T1000 (cell line): ENCODE measurements around the gene NT5C3A.
"Not testable (repeated sequence)": the region's sequence is repeated elsewhere in the genome, so short reads cannot be mapped to it uniquely, and the experiment has no call there.

Source experiments
- DNase-seq: peaks from one replicate; lab custom pipeline; 2025; ENCODE audit warnings: mixed read lengths; lab: John Stamatoyannopoulos, UW

Gene NT5C3A

GRCh38 chr7:33041631-33042428, 20.7 kb downstream of the NT5C3A start:
- no peak for DNase-seq

DNA sequence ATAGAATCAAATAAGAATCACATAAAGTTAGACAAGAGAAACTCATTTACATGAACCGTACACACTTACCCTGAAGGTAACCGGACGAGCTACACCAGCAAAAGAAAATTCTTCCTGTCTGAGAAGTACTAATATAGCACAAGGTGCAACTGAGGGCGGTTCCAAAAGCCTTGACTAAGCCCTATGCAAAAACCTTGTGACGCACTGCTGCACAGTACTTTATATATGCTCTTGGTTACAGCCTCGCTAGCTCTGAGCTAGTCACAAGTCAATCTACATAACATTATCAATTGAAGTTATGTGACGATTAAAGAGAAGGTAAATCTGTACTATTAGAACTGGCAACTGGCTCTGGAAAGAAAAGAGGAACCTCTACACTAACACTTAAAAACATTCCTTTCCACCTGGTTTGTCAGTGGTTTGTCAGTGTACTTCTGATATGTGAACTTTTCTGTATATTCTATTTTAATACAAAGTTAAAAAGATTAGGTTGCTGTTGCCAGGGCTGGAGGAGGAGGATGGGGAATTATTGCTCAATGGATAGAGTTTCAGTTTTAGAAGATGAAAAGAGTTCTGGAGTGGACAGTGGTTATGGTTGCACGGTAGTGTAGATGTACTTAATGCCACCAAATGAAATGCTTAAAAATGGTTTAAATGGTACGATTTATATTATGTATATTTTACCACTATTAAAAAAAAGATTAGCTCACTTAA, 21.6 kb downstream of the NT5C3A start:
- no peak for DNase-seq

DNA sequence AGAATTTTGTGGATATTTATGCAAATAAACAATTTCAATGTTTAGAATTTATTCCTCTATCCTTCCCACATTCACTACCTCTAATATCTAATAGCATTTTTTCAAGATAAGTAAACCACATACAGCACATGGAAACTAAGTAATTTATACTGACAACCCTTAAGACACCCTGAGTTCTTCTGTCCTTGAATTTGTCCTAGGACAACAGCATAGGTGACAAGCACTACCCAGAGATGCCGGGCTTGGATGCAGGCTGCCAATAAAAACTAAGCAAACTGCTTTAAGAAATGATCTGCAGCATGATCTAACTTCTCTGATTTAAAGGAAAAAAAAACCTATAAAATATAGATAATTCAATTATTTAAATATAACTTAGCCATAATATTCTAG, 22.7 kb downstream of the NT5C3A start:
- no peak for DNase-seq

- no peak for DNase-seq
Measured at GRCh38 chr7:33039257-33039902, 23.2 kb downstream of the NT5C3A start.

DNA sequence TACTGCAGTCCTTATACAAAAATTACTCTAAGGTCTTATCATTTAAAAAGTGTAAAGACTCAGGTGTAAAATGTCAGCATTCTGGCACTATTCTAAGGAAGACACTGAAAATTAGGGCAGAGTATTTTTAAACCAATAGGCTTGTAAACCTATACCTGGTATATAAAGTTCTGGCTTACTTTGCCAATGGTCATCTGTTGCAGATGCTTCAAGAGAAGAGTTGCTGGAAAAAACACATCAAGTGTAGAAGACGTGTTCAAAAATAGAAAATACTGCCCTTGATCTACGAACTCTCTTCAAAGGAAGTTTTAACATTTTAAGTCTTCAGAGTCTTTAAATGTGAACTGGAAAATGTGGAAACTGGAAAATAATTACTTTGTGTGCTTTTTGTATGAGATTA, 23.9 kb downstream of the NT5C3A start:
- no peak for DNase-seq

GRCh38 chr7:33035776-33036175, 26.8 kb downstream of the NT5C3A start:
- DNase-seq, result no peak

DNA sequence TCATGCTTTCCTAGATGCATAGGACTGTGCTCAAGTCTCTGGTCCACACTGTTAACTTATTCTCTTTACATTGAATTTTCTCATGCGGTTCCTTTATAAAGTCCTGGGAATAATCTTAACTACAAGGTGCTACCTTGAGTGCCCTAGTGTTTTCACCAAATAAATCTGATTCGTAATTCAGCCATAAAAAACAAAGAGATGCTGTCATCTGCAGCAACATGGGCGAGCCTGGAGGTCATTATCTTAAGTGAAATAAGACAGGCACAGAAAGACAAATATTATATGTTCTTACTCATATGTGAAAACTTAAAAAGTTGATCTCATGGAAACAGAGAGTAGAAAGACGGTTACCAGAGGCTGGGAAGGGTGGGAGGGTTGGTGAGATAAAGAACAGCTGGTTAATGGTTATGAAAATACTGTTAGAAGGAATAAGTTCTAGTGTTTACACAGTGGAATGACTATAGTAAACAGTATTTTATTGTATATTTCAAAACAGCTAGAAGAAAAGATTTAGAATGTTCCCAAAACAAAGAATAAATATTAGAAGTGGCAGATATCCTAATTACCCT, 38.3 kb downstream of the NT5C3A start:
- DNase-seq, result no peak

DNA sequence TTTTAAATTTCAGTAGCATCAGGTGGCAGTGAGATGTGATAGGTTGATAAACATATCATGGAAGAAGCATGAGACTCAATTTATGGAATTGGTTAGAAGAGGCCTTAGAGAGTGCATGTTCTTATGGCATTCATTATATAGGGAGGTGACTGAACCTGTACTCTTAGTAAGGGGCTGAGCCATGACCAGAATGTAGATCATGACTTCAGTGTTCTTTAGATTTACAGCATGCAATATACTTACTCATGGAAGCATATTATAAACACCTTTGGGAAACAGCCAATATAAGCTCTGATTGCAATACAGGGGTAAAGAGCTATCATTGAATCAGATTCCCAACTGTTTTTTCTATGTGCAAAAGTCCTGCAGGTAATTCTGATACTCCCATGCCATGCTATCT, 50.2 kb downstream of the NT5C3A start:
- DNase-seq, result no peak

DNA sequence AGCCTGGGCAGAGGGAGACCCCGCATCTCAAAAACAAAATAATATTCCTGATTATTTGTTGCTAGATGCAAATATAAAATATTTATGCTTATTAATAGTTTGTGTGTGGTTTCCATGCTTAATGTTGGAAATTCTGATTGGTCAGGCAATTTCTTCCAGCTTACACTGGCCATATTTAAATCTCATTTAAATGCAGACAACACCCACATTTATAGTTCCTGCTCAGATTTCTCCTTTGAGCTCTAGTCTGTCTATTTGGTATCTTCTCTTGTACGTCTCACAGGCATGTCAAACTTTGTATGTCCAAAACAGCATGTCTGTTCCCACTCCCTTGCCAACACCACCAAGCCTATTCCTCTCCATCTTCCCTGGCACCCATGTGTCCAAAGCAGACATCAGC, 52.8 kb downstream of the NT5C3A start:
- no peak for DNase-seq

DNA sequence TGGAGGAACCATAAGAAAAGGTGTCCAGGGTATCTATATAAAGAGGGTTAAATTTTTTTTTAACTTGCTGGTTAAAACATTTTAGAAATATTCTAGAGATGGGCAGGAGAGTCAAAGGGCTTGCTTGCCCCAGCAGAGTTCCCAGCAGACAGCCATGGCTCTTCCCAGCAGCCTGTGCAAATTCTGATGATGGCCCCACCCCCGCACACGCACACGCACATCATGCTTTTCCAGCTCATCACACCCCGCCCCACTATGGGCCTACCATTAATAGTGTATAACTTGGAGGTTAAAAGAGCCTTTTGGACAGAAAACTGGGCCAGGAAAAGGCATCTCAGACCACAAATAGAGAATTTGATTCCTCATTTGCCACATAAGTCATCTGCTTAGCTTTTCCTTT, 56.9 kb downstream of the NT5C3A start:
- DNase-seq, result not testable (repeated sequence)

DNA sequence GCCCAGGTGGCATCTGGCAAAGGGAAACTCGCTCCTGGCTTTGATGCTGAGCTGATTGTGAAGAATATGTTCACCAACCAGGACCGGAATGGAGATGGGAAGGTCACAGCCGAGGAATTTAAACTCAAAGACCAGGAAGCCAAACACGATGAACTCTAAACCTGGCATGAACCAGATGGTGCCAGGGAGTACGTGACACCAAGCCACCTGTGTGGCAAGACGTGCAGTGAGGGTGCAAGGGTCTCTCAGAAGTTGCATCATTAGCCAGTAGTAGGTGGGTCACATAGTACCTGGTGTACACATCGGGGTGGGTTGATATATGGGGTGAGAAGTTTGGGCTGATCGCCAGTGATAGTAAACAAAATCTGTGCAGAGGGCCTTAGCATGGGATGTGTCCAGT, 57.4 kb downstream of the NT5C3A start:
- not testable (repeated sequence) for DNase-seq

- not testable (repeated sequence) for DNase-seq
Measured at GRCh38 chr7:33004104-33004616, 58.4 kb downstream of the NT5C3A start.

GRCh38 chr7:33003111-33003510, 59.5 kb downstream of the NT5C3A start:
- not testable (repeated sequence) for DNase-seq

DNA sequence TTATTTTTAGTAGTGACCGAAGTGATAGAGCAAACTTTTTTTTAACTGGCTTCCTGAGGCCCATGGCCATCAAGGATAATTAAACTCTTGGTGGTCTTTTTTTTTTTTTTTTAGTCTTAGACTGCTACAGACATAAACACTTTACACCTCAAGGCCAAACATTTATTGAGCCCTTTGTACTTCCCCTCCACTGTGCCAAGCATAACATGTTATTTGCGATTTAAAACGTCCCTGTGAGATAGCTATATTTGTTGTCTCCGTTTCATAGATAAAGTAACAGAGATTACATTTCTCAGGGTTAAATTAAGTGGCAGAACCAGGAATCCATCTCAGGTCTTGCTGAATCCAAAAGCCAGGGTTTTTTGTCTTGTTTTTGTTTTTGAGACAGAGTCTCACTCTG, 63.2 kb downstream of the NT5C3A start:
- not testable (repeated sequence) for DNase-seq

GRCh38 chr7:32998361-32999171, 64.0 kb downstream of the NT5C3A start:
- not testable (repeated sequence) for DNase-seq

DNA sequence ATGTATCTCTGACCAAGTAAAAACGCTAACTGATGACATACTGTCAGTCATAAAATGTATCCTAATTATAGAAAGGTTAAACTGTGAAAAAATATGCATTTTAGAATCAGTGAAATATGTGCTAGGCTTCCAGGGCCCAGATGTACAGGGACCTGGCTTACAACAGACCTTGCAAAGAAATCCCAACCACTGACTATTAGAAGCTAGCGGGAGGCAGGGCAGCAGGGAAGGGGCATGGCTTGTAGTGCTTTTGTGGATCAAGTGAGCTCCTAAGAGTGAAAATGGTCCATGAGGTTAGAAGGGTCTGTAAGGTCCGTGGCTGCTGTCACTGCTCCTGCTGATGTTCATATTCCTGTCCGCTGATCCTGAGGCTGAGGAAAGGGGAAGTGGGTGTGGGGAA, 64.6 kb downstream of the NT5C3A start:
- DNase-seq, result not testable (repeated sequence)

DNA sequence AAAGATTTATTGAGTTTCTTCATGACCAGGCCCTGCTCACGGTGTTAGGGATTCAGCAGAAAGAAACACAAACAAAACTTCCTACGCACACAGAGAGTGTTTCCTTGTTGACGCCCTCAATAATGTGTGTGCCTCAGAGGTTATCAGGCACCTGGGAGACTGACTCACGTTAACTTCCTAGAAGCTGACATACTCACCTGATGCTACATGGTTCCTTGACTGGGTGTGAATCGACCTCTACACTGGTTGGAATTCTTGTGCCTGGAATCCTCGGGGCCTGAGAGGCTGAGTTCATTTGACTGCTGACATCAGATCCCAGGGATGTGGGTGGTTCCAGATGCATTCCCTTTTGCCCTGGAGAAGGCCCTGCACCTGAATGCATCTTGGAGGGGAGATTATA, 69.8 kb downstream of the NT5C3A start:
- DNase-seq, result not testable (repeated sequence)

DNA sequence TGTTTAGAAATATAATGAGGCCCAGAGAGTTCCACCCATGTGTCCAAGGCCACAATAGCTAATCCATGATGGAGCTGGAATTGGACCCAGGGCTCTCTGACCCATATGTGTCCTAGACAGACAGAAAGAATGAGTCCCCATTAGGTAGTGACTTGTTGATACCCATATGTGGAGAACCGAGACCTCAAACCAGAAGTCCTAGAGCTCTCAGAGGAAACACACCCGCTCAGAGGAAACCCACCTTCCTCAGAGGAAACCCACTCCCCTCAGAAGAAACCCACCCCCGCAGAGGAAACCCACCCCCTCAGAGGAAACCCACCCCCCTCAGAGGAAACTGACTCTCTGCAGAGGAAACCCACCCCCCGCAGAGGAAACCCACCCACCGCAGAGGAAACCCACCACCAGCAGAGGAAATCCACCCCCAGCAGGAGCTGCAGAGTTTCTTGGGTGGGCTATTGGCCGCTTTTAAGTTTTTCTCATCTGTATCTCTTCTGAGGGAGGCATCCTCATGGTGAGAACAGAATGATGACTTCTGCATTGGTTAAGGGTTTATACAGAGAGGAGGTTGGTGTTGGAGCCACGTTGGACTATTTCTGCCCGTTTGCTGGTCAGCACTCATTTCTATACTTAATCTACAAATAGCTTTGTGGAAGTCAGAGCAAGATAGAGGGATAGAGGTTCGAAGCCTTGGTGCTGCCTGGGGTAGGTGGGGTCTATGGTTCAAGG, 70.4 kb downstream of the NT5C3A start:
- not testable (repeated sequence) for DNase-seq

- DNase-seq, result peak; percentile 19
Measured at GRCh38 chr7:32991068-32991585, 71.4 kb downstream of the NT5C3A start.

DNA sequence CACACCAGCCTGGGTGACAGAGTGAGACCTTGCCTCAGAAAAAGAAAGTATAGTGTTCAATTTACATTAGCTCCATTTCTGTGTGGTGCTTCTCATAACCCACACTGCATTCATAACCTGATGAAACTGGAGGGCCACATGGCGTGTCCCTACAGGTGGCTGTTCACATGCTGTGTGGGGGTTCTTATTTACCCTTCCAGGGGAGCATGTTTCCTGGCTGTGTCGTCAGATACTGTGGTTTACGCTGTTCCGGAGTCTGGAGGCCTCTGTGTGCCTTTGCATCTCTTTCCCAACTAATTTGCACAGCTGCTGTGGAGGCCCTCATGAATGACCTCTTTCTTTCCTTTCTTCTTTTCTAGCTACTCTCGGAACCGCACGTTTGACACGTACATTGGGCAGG, 74.4 kb downstream of the NT5C3A start:
- DNase-seq, result not testable (repeated sequence)
